Measurements from ENCODE around the gene ASTN2. TPM values are rescaled to one million over a fixed set of nuclear protein-coding genes. Genes with fewer than 3 reads are reported as not detected.

The ASTN2 gene
- total and polyA plus RNA-seq, 2 experiments from 2014 or later, result 7.0 to 24.6 TPM

DNA sequence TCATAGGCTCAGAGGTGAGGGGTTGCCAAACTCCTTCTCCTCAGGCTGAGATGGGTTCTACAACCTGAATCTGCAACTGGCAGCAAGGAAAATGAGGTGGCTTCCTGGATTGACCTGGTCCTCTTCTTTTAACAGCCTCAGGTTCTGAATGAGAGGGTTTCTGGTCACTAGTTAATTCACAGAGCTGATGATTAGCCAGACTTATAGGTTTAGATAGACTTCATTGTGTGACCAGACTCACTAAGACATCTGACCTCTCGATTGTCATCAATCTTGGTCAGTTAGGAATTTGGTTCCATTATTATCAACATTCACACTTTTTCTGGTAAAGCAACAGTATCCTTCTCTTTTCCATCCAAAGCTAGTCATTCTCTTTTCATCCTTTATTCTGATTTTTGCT is 1003.4 kb downstream of the ASTN2 start:
- 0 out of 2 replicates have a peak, but pooled peaks cover 3% of the 10 kb centered on the region for H4K20me1 ChIP-seq (replicated peaks; ENCODE audit: insufficient read depth)
- no peaks in the 10 kb centered on the region for H3F3A ChIP-seq (replicated peaks; ENCODE audit: low read depth)
- H3K36me3 ChIP-seq (ENCODE audit: insufficient read depth), result no peaks in the 10 kb centered on the region
- no peak overlapping the region for H3K4me3 Mint-ChIP-seq
- no peaks in the 10 kb centered on the region for H3K36me3 Mint-ChIP-seq (ENCODE audit: low read depth)
- H3K4me1 ChIP-seq (ENCODE audit: insufficient read depth), result no peaks in the 10 kb centered on the region
- no peak overlapping the region for H2AFZ ChIP-seq
- H3K79me2 ChIP-seq (replicated peaks; ENCODE audit: insufficient read depth), result no peaks in the 10 kb centered on the region
- no peaks in the 10 kb centered on the region for H3K27me3 Mint-ChIP-seq (ENCODE audit: insufficient read depth, low read depth, poor library complexity)
- H3K27ac ChIP-seq (ENCODE audit: low read depth), result no peak overlapping the region
- peaks cover 8% of the 10 kb centered on the region; the same call in 1 of the 2 replicates for H3K9me2 ChIP-seq (ENCODE audit: insufficient read depth)
- no peak for DNase-seq (ENCODE audit: low spot score)
- H3K27ac Mint-ChIP-seq, result no peak overlapping the region
- H3K4me2 ChIP-seq, result no peak overlapping the region
- H3K4me3 ChIP-seq, result no peak overlapping the region
- H3K9me3 Mint-ChIP-seq, result no peaks in the 10 kb centered on the region; the same call in 2 of the 3 replicates
- peaks cover 2% of the 10 kb centered on the region; the same call in 2 of the 3 replicates for H3K4me1 Mint-ChIP-seq
- TF ChIP-seq, protein P1, sequence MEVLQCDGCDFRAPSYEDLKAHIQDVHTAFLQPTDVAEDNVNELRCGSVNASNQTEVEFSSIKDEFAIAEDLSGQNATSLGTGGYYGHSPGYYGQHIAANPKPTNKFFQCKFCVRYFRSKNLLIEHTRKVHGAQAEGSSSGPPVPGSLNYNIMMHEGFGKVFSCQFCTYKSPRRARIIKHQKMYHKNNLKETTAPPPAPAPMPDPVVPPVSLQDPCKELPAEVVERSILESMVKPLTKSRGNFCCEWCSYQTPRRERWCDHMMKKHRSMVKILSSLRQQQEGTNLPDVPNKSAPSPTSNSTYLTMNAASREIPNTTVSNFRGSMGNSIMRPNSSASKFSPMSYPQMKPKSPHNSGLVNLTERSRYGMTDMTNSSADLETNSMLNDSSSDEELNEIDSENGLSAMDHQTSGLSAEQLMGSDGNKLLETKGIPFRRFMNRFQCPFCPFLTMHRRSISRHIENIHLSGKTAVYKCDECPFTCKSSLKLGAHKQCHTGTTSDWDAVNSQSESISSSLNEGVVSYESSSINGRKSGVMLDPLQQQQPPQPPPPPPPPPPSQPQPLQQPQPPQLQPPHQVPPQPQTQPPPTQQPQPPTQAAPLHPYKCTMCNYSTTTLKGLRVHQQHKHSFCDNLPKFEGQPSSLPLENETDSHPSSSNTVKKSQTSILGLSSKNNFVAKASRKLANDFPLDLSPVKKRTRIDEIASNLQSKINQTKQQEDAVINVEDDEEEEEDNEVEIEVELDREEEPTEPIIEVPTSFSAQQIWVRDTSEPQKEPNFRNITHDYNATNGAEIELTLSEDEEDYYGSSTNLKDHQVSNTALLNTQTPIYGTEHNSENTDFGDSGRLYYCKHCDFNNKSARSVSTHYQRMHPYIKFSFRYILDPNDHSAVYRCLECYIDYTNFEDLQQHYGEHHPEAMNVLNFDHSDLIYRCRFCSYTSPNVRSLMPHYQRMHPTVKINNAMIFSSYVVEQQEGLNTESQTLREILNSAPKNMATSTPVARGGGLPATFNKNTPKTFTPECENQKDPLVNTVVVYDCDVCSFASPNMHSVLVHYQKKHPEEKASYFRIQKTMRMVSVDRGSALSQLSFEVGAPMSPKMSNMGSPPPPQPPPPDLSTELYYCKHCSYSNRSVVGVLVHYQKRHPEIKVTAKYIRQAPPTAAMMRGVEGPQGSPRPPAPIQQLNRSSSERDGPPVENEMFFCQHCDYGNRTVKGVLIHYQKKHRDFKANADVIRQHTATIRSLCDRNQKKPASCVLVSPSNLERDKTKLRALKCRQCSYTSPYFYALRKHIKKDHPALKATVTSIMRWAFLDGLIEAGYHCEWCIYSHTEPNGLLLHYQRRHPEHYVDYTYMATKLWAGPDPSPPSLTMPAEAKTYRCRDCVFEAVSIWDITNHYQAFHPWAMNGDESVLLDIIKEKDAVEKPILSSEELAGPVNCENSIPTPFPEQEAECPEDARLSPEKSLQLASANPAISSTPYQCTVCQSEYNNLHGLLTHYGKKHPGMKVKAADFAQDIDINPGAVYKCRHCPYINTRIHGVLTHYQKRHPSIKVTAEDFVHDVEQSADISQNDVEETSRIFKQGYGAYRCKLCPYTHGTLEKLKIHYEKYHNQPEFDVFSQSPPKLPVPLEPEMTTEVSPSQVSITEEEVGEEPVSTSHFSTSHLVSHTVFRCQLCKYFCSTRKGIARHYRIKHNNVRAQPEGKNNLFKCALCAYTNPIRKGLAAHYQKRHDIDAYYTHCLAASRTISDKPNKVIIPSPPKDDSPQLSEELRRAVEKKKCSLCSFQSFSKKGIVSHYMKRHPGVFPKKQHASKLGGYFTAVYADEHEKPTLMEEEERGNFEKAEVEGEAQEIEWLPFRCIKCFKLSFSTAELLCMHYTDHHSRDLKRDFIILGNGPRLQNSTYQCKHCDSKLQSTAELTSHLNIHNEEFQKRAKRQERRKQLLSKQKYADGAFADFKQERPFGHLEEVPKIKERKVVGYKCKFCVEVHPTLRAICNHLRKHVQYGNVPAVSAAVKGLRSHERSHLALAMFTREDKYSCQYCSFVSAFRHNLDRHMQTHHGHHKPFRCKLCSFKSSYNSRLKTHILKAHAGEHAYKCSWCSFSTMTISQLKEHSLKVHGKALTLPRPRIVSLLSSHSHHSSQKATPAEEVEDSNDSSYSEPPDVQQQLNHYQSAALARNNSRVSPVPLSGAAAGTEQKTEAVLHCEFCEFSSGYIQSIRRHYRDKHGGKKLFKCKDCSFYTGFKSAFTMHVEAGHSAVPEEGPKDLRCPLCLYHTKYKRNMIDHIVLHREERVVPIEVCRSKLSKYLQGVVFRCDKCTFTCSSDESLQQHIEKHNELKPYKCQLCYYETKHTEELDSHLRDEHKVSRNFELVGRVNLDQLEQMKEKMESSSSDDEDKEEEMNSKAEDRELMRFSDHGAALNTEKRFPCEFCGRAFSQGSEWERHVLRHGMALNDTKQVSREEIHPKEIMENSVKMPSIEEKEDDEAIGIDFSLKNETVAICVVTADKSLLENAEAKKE (CRISPR knock-in tag; IDR thresholded peaks at IDR 0.05), result no peak
- TF ChIP-seq ZNF331 (CRISPR knock-in tag; IDR thresholded peaks at IDR 0.05; ENCODE audit: low read depth) (no peak), POLR2AphosphoS5 (IDR thresholded peaks at IDR 0.05; ENCODE audit: low read depth) (no peak), REST (IDR thresholded peaks at IDR 0.05; ENCODE audit: unreplicated experiment) (no peak), JUNB (IDR thresholded peaks at IDR 0.05; ENCODE audit: unreplicated experiment) (no peak), EZH2phosphoT487 (IDR thresholded peaks at IDR 0.05; ENCODE audit: unreplicated experiment) (no peak), EZH2 (IDR thresholded peaks at IDR 0.05; ENCODE audit: low read depth, unreplicated experiment) (no peak), CREB1 (CRISPR knock-in tag; IDR thresholded peaks at IDR 0.05; ENCODE audit: low read depth) (no peak), ZNF114 (CRISPR knock-in tag; IDR thresholded peaks at IDR 0.05) (no peak), STAT1 (IDR thresholded peaks at IDR 0.05; ENCODE audit: unreplicated experiment) (no peak), NANOG (IDR thresholded peaks at IDR 0.05; ENCODE audit: borderline replicate concordance) (no peak), CTCF (conservative IDR thresholded peaks at IDR 0.05; ENCODE audit: low read depth in 2 of 2) (no peak), ETS1 (IDR thresholded peaks at IDR 0.05) (no peak)
- no peaks in the 10 kb centered on the region for H3K27me3 ChIP-seq (ENCODE audit: insufficient read depth)
- ATAC-seq, result no peak

Measured in GM23338 (cell line).